ENCODE measurements around the gene KCNJ5. TPM values are rescaled to one million over a fixed set of nuclear protein-coding genes. Genes with fewer than 3 reads are reported as not detected.
A peak's percentile ranks its signal among the peaks of the same experiment; 100 is the strongest.

The KCNJ5 gene
- total RNA-seq: 1 to 10 TPM in 1 of 4 donors, under 1 TPM in 3; 0.31 to 3.2 (median 0.71) TPM

DNA sequence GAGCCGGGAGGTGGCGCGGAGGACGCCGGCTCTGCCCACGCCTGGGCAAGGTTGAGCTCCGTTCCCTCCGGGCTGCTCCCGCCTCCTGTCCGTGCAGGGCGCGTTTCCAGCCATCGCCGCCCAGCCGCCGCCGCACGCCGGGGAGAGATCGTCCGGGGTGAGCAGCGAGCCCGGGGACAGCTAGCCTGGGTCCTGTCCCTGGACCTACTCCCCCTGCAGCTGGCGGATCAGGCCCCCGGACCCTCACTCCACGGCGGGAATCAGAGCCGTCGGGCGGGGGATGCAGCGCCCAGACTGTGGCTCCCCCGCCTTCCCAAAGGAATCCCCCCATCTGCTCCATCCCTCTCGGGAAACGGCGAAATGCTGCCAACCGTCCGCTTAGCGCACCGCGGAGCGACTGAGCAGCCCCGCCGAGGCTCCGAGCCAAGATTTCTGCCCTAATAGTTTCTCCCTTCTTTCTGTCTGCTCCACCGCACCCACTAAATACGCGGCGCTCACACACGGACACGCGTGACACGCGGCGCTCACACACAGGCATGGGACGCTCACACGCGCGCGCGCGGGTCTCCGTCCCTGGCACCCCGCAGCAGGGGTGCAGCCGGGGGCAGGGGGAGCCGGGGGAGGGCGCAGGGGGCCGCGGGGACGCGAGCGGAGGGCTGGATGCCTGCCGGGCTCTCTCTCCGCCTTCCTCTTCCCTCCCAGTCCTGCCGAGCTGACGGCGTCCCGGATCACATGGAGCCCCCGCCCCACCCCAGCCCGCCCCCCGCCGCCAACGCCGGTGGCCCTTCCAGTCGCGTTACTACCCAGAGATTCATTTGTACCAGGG, at the start of gene KCNJ5:
Gene KCNJ5, plus strand, starts transcription at position 814 of the 826 bp plus-strand sequence. CDS start 19,918 bp downstream, outside the sequence.
- H3K4me3 ChIP-seq: peak within 1 kb of the TSS; percentile 30 to 60
- peaks cover 0 to 25% (median 0%) of the 10 kb centered on the region in 3 donors for H3K4me1 ChIP-seq
- TF ChIP-seq POLR2A (IDR thresholded peaks at IDR 0.05) (no peak), EP300 (IDR thresholded peaks at IDR 0.05) (no peak), CTCF (IDR thresholded peaks at IDR 0.05) (no peak), POLR2AphosphoS5 (IDR thresholded peaks at IDR 0.05) (no peak)
- H3K27me3 ChIP-seq: peaks cover 23% of the 10 kb centered on the region
- no peaks in the 10 kb centered on the region for H3K36me3 ChIP-seq
- 0% methylated on average over 7 of the region's 85 CpGs; no CpG with 5 or more reads in 1 of the 2 donors for WGBS, 2 donors (ENCODE audit: low coverage in 1 of 2)
- no peaks in the 10 kb centered on the region for H3K9me3 ChIP-seq
- H3K27ac ChIP-seq: peak within 1 kb of the TSS in 2 of 4 donors; percentile 17 to 27
- peak; percentile 42 for ATAC-seq

GRCh38 chr11:128841461-128842072, 49.6 kb upstream of the KCNJ5 start:
- H3K27ac ChIP-seq: no peak overlapping the region
- no peaks in the 10 kb centered on the region for H3K4me1 ChIP-seq
- WGBS, 2 donors (ENCODE audit: low coverage in 1 of 2): 81 to 95% methylated on average over 7 of the region's 7 CpGs
- H3K4me3 ChIP-seq: no peak overlapping the region
- no peak for ATAC-seq
- no peaks in the 10 kb centered on the region for H3K36me3 ChIP-seq
- TF ChIP-seq CTCF (IDR thresholded peaks at IDR 0.05) (no peak), POLR2A (IDR thresholded peaks at IDR 0.05) (no peak), POLR2AphosphoS5 (IDR thresholded peaks at IDR 0.05) (no peak)
- H3K27me3 ChIP-seq: no peaks in the 10 kb centered on the region
- no peaks in the 10 kb centered on the region for H3K9me3 ChIP-seq

GRCh38 chr11:128843198-128843785, 47.9 kb upstream of the KCNJ5 start:
- Histone ChIP-seq H3K4me1 (no peaks in the 10 kb centered on the region), H3K27me3 (no peaks in the 10 kb centered on the region), H3K9me3 (no peaks in the 10 kb centered on the region), H3K36me3 (no peaks in the 10 kb centered on the region), H3K4me3 (no peak overlapping the region), H3K27ac (no peak overlapping the region)
- WGBS, 2 donors (ENCODE audit: low coverage in 1 of 2): 46 to 54% methylated on average over 2 of the region's 2 CpGs
- no peak for ATAC-seq
- TF ChIP-seq CTCF (IDR thresholded peaks at IDR 0.05): no peak

DNA sequence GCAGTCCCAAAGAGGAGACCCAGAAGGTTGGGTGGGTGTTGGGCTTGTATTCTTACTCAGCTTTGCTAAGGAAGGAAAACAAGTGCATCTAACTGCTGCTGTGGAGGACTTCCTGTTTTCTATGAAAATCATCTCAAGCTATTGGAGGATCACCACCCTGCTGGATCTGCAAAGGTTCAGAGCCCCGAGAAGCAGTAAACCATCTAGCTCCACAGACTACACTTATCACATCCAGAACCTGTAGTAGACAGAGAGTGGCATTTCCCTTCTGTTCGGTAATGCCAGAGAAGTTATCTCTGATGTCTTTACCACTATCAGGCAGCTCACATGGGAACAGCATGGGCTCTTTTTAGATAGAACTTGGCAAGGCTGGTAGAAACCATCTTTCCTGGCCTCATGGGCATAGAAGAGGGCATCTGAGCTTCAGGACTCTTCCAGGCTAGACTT, 45.8 kb upstream of the KCNJ5 start:
- Histone ChIP-seq H3K27me3 (no peaks in the 10 kb centered on the region), H3K4me3 (no peak overlapping the region), H3K9me3 (no peaks in the 10 kb centered on the region), H3K27ac (no peak overlapping the region), H3K36me3 (no peaks in the 10 kb centered on the region), H3K4me1 (no peaks in the 10 kb centered on the region)
- TF ChIP-seq EP300 (IDR thresholded peaks at IDR 0.05): no peak
- TF ChIP-seq CTCF (IDR thresholded peaks at IDR 0.05): no peak
- no peak for TF ChIP-seq POLR2A (IDR thresholded peaks at IDR 0.05)
- TF ChIP-seq POLR2AphosphoS5 (IDR thresholded peaks at IDR 0.05): no peak
- WGBS, 2 donors (ENCODE audit: low coverage in 1 of 2): 50% methylated on average over 2 of the region's 2 CpGs; no CpG with 5 or more reads in 1 of the 2 donors
- no peak for ATAC-seq
